Daoy (cell line): Measurements from ENCODE around the gene PRLH. TPM values are rescaled to one million over a fixed set of nuclear protein-coding genes. Genes with fewer than 3 reads are reported as not detected.

ENCODE experiments used
- DNase-seq: peaks from one replicate; pipeline ENCODE4 v3.0.0-alpha.2; 2015; ENCODE audit warnings: low read depth
- total RNA-seq: library from RNA; depleted of rRNA; stranded (reverse); fragments of >200 nt; shearing (Covaris generic); gene quantifications from 2 replicates; pipeline ENCODE4 v1.2.3, GENCODE V29; 2014; rRNA removed

Gene PRLH, protein sequence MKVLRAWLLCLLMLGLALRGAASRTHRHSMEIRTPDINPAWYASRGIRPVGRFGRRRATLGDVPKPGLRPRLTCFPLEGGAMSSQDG
- total RNA-seq = not detected in 2 replicates

DNA sequence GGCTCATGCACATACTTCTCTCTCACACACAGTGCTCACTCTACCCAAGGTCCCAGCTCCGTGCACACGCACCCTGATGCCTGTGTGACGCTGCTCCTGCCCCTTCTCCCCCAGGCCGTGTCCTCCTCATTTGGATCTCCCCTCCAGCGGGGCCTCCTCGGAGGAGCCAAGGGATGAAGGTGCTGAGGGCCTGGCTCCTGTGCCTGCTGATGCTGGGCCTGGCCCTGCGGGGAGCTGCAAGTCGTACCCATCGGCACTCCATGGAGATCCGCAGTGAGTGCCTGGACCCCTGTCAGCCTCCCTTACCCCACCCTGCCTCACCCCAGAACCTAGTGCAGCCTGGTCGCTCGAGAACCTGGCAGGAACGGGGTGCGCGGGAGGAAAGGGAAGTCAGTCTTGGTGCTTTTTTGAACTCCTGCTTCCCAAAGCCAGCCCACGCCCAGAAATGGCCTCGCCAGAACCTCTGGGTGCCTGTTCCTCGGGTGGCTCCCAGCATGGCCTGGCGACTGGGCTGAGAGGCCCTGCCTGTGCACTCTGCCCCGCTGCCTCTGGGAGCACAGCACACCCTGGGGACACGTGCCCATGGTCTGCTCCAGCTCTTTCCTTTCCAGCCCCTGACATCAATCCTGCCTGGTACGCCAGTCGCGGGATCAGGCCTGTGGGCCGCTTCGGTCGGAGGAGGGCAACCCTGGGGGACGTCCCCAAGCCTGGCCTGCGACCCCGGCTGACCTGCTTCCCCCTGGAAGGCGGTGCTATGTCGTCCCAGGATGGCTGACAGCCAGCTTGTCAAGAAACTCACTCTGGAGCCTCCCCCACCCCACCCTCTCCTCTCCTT is at the start of gene PRLH:
PRLH (plus strand) TSS at position 174 of the 835 bp plus-strand sequence; CDS start at position 174, 0 bp downstream.
- no peak for DNase-seq

DNA sequence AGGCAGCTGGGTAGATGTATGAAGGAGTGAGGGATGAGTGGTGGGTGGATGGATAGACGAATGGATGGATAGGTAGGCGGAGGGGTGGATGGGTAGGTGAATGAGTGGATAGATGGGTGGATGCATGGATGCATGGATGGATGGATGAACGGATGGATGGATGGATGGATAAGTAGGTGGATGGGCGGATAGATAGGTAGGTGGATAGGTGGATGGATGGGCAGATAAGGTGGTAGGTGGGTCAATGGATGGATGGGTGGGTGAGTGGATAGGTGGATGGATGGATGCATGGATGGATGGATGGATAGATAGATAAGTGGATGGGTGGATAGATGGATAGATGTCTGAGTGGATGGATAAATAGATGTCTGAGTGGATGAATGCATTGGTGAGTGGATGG is 49.2 kb upstream of the PRLH start:
- DNase-seq = no peak

DNA sequence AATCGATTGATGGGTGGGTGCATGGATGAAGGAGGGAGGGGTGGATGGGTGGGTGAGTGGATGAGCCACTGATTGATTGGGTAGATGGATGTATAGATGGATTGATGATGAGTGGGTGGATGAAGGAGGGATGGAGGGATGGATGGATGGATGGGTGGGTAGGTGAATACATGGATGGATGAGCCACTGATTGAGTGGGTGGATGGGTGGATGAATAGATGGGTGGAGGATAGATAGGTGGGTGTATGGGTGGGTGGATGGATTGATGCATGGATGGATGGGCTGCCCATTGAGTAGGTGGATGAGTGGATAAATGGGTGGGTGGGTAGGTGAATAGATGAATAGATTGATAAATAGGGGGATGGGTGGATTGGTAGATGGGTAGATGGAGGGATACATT is 48.4 kb upstream of the PRLH start:
- DNase-seq = no peak

DNA sequence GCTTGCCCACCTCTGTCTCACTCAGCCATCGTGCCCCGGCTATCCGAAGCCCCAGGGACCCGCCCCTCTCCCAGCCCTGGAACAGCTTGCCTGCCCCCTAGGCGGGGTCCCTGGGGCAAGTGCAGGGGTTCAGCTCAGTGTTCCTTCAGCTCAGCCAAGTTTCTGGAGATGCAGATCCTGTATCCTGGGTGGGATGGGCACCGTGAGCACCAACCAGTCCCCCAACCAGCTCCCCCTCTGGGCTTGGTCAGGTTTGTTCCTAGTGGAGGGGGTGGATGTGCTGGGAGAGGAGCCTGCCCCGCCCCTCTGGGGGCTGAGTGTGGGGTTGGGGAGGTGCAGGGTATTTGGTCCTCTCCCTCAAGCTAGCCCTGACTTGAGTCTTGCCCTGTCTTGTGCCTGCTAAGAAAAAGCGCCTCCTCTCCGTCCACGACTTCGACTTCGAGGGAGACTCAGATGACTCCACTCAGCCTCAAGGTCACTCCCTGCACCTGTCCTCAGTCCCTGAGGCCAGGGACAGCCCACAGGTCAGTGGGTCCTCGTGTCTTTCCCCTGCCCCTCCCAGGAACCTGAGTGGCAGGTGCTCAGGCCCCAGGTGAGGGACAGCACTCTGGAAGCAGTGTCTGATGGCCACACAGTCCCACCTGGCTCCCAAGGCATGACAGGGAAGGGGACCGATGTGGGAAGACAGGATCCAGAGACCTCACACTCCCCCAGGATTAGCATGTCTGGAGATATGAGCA is 46.7 kb upstream of the PRLH start:
- DNase-seq = no peak

DNA sequence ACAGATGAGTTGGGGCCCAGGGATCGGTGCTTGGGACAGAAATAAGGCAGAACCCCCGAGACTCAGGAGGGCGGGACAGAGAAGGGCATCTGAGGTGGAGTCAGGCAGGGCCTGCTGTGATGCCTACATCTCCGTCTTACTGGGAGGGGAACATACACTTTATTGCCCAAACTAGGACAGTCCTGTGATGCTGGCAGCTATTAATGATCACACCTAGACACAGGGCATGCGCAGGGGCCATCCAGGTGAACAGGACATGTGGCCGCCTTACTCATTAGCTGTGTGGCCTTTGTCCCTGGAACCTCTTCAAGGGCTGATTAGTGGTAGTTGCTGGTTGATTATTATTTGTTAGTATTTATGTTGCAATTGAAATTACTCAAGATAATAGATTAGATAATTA is 46.1 kb upstream of the PRLH start:
- no peak for DNase-seq

DNA sequence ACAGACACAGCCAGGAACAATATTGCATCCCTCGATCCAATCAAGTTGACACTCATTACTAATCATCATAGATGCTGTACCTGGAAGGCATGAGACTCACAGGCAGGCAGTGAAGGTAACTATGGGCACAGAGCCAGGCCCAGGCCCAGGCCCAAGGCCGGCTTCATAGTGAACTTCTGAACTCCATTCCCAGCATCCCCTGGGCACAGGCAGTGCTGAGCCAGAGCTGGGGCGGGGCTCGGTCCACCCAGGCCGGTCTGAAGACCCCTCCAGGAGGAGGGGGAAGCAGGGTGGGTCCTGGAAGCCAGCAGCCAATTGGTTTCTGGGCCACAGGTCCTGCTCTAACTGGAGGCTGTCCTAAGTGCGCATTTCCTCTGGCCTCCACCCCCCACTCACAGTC is 41.7 kb upstream of the PRLH start:
- DNase-seq = no peak

DNA sequence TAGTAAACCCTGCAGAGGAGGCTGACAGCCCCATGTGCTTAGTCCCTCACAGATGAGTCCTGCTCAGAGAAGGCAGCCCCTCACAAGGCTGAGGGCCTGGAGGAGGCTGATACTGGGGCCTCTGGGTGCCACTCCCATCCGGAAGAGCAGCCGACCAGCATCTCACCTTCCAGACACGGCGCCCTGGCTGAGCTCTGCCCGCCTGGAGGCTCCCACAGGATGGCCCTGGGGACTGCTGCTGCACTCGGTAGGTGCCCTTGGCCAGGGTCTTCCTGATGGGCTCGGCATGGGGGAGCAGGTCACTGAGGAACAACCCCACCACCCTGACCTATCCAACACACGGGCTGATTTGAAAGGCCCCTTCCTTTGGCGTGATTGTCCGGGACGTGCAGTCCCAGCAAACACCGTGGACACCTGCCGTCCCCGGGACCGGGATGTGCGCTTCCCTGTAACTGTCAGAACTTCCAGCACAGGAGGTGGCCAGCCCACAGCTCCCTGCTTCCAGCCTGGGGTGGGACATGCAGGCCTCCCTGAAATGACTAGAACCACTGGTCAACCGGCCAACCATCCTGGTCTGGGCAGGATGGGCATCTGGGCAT is 40.7 kb upstream of the PRLH start:
- no peak for DNase-seq

DNA sequence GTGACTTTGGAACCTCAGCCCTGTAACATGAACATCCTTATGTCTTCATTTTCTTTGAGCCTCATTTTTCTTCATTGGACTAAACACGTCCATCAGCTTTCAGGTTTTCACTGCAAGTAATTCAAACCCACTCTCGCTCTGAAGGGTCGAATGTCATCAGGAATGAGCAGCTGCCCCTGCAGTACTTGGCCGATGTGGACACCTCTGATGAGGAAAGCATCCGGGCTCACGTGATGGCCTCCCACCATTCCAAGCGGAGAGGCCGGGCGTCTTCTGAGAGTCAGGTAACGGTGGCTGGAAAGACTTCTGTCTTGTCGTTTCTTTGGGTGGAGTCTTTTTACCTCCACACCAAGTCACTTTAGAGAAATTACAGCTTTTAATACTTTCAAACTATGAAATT is 39.1 kb upstream of the PRLH start:
- no peak for DNase-seq

DNA sequence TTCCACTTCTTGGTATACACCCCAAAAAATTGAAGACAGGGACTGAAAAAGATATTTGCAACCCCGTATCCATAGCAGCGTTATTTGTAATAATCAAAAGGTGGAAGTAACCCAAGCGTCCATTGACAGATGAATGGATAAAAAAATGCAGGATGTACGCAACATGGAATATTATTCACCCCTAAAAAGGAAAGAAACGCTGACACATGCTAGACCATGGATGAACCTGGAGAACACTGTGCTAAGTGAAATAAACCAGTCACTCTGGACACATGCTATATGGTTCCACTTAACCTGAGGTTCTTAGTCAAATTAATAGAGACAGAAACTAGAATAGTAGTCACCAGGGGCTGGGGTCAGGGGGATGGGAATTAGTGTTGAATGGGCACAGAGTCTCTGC is 38.6 kb upstream of the PRLH start:
- DNase-seq = no peak

DNA sequence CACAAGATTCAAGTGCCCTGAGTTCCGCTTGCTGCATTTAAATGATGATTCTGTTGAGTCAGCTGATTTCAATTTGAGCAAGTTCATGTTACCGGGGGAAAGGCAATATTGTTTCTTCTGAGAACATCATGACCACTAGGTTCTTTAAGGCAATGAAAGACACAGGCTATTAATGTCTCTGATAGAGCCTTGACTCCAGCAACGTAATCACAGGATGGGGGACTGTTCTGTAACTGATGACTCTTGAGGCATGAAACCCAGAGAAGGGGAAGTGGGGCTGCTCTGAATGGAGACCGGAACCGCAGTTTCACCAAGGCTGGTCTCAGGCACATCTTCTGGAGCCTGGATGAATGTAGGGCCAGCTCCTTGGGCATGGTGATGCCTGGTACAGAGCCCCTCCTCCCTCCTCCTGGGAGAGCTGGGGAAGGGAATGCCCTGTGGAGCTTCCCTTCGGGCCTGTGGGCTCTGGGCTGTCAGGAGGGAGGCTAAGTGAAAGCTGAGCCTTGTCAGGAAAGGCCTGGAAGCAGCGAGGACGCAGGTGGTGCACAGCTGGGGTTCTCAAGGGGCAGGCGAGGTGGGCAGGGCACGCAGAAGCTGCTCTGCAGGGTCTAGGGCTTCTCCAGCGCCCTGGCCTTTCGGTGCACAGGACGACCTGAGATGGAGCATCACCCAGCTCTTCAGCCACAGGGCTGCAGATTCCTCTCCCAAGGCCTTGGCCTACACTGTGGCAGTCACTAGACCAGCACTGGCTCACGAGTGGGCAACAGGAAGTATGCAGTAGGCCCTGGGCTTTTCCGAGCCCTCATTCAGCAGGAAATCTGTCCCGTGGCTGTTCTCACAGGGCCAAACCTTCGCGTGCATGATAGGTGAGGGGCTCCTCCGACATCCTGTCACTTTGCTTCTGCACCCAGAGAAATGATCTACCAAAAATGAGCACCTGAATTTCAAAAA is 36.6 kb upstream of the PRLH start:
- DNase-seq = no peak

DNA sequence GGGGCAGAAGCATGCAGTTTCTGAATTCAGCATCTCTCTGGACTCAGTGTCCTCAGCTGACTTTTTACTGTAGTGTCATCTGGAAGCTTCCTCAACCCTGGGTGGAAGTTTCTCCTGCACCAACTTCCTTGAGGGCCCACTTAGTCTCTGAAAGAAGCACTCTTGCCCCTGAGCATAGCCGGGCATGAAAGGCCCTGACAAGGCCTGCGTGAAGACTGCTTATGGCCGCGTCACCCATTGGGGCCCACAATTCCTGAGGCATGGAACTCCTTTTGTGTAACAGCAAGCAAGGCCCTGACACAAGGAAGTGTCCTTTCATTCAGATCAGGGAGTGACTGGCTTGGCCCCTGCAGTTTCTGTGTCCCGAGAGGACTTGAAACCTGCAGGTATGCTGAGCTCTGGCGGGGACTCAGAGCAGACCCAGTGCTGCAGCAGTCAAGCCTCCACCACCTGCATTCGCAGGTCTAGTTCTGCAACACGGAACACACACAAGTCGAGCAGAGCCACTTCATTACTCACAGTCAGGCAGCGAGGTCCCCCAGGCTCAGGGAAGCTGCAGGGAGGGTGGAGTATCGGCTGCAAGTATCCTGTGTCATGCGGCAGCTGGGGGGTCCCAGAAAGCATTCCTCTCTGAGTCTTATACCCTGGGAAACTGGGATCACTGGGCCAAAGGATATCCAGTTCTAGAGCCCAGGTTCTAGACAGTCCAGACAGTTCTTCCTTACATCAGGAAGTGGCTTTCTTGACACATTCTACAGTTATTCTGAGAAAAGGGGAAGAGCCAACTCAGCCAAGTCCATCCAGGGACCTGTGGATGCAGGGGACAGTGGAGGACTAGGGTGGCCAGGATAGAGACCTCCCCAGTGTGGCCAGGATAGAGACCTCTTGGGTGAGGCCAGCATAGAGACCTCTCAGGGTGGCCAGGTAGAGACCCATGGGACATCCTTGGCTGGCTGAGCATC is 35.6 kb upstream of the PRLH start:
- DNase-seq = no peak

DNA sequence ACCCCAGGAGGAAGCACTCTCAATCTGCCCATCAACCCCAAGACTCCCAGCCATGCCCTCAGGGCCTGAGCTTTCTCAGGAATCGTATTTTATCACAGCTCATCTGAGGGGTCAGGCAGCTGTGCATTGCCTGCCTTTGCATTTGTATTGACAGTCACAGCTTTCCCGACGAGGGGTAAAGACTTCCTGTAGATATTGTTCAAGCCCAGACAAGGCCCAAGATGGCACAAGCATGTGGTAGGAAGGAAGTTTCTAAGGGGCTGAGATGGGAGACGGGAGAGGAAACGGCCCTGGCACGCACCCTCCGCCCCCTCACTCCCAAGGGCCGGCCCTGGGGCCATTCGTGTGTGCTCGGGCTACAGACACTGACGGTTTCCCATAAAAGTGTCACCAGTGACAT is 34.2 kb upstream of the PRLH start:
- DNase-seq = no peak

DNA sequence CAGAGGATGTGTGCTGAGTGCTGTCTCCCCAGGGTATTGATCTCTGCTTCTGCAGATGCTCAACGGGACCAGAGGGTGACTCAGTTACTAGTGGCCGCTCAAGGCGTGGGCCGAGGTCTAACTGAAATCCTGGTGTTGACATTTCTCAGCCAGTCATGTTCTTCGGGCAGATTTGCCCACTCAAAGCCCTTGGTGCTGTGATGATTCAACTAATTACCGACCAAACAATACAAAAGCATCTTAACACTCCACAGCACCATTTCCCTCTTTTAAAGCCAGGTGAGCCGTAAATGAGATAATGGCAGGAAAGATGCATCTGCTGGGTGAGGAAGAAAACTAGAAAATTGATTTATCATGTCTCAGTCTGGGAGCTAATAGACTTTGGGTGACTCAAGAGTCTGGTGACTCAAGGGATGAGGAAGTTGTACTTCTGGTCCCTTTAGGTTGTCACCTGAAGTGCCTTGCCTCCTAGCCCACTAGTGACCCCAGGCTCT is 32.7 kb upstream of the PRLH start:
- peak; percentile 65 for DNase-seq

DNA sequence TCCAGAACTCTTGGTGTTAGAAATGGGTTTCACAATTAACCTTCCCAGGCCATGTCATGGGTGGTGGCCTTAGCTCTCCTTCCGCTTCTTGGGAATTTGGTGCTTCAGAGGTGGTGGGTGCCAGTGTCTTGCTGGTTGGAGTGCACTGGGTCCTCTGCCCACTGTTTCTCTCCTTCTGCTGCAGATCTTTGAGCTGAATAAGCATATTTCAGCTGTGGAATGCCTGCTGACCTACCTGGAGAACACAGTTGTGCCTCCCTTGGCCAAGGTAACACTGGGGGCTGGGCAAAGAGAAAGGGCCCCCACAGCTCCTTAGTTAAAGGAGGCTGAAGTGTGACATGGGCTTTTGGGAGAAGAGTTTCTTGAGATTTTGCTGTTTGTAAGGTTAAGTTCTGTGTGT is 32.0 kb upstream of the PRLH start:
- no peak for DNase-seq

DNA sequence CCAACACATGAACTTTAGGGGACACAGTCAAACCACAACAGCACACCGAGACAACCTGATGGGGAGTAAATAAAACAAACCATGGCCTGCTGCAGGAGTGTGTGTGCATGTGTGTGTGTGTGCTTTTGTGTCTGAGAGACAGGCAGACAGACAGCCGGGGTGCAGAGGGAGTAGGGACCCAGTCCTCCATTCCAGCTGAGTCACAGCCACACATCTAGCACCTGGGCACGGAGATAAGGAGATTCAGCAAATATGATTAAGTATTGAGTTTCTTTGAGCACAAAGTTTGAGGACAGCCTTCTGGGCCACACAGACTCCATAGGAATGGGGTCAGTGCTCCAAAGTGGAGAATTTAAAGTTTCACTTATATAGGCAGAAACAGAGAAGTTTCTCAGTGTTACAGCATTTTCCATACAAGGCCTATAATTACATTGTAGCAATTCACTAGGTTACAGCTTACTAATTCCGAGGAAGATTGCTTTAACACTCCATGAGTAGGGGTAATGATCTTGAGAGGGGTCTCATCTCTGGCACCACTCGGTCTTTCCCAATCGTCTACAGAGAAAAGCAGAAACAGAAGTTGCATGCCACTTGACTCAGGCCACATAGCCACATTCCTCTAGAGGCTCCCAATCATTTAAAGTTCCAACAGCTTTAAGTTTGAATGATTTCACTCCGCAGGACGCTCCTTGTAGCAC is 30.8 kb upstream of the PRLH start:
- DNase-seq = no peak

DNA sequence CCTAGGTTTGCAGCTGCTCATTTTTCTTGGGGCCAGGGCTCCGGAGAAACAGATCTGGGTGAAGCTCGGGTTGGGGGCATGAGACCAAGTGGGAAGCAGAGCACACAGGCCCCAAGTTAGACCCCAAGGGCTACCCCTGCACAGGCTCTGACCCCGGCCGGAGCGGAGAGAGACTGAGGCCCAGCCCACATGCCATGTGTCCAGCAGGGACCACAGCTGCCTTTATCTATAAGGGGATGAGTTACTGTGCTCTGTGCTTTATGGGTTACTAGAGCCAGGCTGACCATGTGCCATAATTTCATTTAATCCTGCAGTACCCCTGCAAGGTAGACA is 30.3 kb upstream of the PRLH start:
- no peak for DNase-seq

DNA sequence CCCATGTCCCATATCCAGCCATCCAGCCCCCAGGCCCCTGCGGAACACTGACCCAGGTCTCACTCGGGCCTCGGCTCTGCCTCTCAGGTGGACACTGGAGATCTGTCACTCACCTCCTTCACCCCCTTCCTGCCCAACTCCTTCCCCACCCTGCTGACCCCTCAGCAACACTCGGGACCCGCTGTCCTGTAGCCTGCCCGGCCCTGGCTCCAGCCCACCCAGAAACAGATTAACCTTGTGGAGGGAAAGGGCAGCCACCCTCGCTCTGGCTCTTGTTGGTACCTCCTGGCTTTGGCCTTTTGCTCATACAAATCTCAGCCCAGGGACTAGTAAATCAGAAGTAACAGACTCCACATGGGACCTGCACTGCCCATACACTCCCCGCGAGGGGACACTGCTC is 29.8 kb upstream of the PRLH start:
- DNase-seq = no peak

DNA sequence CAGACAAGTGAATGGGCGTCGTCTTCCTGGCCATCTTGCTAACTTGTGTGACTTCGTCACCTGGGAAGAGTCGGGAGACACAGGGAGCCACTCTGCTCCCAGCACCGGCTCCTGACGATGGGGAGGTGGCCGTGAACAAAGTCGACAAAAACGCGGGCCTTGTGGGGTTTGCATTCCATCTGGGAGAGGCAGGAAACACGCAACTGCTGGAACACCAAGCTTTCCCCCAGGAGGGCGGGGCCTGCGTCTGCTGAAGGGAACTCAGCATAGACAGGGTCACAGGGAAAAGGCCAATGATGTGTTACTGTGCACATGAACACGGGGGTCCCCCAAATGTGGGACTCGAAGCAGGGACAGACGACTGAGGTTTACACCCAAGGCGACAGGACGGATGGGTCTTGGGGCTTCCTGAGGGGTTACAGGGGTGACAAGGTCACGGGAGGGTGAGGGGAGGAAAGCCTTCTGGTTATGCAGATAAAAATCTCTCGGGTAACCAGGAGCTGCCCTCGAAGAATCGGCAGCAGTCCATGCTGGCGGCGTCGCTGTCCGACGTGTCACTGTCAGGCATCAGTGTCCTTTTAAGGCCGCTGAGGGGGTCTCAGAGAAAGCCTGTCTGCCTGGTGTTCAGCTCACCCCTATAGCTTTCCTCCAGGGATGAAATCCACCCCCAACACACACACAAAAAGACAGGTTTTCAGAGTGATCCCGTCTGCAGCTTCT is 28.2 kb upstream of the PRLH start:
- DNase-seq = no peak

DNA sequence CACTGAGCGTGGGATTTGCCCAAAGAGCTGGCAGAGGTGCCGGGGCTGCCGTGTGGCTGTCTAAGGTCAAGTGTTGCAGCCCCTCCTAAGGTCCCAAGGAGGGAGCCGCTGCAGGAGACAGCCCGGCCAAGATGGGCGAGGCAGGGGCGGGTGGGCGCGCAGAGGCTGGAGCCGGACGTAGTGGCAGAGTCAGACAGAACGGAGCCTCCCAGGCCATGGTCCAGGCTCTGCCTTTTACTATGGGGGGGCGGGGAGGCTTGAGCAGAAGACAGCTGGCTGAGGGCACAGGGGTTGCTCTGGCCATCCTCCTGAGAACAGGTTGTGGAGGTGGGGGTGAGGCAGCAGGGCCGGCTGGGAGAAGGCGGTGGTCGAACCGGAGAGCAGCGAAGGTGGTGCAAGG is 27.5 kb upstream of the PRLH start:
- DNase-seq = no peak
